COLO668 (cell line): ENCODE measurements around the gene SMG7.
A peak's percentile ranks its signal among the peaks of the same experiment; 100 is the strongest.

Source experiments
- DNase-seq: peaks from one replicate; lab custom pipeline; 2025; ENCODE audit not compliant: unreplicated experiment; lab: John Stamatoyannopoulos, UW

SMG7 gene

DNA sequence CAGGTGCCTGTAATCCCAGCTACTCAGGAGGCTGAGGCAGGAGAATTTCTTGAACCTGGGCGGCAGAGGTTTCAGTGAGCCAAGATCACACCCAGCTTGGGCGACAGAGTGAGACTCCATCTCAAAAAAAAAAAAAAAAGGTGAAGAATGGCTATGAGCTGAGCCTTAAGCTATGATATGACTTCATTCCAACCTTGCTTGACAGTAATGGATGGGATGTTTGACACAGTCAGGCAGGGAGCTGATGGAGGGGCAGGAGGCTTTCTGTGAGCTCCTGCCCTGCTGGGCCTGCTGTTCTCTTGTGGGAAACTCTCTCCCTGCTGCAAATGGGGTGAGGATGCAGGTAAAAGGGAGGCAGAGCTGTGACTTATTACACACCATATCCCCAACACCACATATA lies 90.4 kb downstream of the SMG7 start:
- DNase-seq: no peak

DNA sequence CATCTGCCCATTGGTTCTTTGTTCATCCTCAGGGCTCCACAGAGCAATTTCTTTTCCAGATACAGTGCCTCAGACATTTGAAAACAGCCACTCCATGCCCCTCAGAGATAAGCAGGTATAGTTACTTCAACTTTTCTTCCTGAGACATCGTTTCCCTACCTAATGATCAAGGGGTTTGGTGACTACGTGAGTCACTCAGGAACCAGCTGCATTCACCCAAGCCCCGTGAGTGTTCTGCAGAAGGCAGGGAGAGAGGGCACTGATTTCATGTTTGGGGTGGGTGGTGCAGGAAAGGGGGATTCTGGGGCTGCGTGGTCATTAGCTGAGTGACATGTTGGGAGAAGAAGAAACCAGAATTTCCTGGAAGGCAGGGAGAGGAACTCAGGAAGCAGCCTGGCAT lies 93.0 kb downstream of the SMG7 start:
- DNase-seq: no peak

DNA sequence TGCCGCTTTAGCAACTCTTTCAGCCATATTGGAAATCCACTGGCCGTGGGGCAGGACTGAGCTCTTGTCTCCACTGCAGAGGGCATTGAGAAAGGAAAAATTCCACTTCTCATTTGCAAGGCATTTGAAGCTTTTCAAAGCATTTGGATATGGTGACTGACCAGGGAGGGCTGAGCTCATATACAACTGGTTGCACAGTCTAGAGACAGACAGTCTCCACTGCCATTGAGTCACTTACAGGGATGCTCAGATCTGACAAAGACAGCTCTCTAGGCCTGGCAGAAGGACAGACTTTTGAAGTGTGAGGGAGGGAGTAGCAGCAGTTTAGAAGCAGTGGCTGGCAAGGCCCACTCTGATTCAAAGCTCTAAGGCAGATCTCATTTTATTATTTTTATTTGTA lies 93.7 kb downstream of the SMG7 start:
- DNase-seq: no peak

DNA sequence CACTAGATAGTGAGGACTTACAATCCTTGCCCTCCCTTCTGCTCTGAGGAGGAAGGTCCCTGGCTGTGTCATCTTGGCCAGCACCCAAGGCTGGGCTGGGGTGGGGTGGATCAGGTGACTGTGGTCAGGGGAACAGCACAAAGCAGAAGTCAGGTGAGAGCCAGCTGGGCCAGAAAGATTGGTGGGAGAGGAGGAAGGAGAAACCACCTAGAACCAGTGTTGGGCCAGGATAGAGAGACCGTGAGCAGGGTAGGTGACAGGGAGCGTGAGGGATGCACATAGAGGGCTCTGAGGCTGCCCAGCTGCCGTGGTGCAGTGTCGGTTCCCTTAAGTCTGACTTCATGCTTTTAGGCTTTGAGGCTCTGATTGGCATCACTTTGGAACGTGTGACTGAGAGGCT lies 95.3 kb downstream of the SMG7 start:
- DNase-seq: peak; percentile 72

DNA sequence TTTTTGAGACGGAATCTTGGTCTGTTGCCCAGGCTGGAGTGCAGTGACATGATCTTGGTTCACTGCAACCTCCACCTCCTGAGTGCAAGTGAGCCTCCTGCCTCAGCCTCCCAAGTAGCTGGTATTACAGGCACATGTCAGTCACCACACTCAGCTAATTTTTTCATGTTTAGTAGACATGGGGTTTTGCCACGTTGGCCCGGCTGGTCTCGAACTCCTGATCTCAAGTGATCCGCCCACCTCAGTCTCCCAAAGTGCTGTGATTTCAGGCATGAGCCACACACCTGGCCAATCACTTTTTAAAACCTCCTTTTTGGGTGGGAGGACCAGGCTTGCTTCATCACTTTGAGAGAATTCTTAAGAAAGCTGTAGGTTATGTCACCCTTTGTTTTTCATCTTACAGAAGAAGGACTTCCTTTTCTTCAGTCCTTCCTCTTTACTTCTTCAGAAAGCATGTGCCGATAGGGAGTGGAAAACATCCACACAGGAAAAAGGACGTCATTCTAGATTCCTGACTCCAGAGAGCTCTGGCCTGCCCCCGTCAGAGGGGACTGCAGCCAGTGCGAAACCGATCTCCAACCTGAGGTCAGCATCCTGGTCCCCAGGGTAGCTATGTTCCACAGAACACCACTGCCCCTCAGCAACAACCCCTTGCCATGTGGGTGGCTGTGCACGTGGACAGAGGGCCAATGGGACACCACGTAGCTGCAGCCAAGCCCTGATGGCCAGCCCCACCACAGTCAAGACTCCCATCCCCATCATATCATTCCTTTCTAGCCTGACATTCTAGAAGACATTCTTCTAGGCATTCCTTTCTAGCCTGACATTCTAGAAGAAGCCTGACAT lies 96.1 kb downstream of the SMG7 start:
- DNase-seq: no peak

DNA sequence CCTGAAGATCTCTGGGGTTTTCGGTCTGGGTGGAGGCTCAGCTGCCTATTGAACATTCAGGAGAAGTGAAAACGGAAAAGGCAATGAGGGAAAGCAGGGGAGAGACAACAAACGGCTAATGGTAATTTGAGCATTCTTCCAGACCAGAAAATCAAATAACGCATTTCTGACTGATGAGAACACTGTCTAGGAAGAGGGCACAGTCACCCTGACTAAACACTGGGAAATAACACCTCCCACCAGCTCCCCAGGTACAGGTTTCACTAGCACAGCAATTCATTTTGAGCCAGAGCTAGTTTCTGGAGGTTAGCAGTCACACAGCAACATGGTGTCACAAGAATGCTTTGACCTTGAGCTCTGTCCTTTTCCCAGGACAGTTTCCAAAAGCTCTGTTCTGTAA lies 96.8 kb downstream of the SMG7 start:
- no peak for DNase-seq

DNA sequence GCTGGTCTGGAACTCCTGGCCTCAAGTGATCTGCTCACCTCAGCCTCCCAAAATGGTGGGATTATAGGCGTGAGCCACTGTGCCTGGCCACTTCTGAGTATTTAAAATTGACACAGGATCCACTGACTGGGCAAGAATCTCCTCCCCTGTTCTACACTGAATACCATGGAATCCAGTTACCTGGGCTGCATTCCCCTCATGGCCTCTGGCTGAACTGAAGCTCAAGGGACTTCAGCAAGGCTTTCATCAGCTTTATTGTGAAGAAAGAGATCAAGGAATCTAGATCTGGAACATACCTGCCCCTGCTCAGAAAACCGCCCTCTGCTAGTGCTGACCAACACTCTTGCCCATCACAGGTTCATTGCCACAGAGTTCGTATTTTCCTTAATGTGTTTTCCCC lies 97.5 kb downstream of the SMG7 start:
- no peak for DNase-seq

DNA sequence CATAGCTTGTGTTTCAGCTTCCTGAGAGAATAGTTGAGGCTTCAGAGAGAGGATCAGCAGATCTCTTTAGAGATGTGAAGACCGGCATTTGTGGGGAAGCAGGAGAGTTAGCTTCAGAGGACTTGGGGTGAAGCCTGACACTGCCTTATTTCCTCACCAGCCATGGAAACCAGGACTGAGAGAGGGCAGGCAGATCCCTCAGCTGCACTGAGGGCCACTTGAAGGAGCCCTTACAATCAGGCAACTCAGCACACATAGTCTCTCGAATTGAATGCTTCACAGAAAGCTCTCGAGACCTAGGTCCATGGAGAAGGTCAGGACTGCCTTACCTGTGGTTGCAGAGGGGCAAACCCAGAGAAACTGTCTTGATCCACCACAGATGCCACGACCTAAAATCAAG lies 98.2 kb downstream of the SMG7 start:
- no peak for DNase-seq

DNA sequence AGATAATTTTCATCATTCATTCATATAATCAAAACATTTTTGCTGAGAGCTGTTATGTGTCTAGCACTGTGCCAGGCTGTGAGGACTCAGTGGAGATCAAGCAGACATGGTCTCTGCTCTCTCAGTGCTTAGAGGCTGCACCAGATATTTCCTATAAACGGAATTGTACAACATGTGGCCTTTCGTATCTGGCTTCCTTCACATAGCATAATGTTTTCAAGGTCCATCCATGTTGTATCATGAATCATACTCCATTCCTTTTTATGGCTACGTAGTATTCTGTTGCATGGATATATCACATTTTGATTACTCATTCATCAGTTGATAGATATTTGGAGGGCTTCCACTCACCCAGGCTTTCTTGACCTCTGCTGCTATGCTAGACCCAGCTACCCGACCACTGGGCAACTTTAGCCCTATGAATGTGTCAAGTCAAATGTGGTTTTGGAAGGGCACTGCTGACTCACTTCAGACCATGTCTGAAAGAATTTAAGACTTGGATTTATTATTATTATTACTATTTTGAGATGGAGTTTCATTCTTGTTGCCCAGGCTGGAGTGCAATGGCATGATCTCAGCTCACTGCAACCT lies 99.5 kb downstream of the SMG7 start:
- DNase-seq: no peak

DNA sequence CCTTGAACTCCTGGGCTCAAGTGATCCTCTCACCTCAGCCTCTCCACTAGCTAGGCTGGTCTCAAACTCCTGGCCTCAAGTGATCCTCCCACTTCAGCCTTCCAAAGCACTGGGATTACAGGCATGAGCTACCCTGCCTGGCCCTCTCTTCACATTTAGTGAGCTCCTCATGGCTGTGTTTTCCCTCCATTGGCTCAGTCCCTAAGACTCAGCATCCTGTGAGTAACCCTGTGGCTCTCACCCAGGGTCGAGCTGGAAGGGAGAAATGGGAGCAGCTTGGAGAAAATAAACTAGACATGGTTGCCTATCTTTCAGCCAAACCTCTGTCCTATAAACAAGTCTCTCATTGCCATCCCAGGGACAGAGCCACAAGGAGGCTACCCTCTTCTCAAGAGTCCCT lies 100.4 kb downstream of the SMG7 start:
- DNase-seq: no peak

DNA sequence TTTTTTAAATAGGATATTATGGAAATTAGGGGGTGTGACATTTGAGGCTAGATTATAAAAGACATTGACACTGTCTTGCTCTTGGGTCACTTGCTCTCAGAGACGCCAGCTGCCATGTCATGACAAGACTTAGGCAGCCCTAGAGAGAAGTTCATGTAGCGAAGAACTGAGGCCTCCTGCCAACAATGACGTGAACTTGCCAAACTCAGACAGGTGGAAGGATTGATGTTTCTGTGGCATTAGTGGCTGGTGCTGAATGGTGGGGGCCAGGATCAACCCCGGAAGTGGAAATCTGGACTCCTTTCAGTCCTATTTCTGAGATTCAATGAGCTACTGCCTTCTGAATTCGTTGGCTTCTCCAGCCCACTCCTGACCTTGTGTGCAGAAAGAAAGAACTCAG lies 103.3 kb downstream of the SMG7 start:
- no peak for DNase-seq

DNA sequence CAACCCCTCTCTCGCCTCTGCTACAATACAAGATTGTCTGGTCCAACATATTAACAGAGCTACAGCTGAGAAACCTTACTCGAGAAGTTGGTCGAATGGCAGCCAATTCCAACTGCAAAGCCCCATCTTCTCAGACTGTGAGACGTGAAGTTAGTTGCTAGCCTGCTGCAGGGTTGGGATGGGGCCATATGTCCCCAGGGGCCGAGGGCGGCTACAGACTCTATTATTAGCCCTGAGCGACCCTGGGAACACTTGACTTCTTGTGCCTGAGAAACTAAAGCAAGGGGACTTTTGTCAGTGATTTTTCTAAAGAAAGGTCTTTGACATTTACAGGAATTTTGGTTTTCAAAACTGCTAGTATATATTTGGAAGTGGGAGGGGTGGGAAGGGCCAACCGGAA lies 104.2 kb downstream of the SMG7 start:
- DNase-seq: no peak

DNA sequence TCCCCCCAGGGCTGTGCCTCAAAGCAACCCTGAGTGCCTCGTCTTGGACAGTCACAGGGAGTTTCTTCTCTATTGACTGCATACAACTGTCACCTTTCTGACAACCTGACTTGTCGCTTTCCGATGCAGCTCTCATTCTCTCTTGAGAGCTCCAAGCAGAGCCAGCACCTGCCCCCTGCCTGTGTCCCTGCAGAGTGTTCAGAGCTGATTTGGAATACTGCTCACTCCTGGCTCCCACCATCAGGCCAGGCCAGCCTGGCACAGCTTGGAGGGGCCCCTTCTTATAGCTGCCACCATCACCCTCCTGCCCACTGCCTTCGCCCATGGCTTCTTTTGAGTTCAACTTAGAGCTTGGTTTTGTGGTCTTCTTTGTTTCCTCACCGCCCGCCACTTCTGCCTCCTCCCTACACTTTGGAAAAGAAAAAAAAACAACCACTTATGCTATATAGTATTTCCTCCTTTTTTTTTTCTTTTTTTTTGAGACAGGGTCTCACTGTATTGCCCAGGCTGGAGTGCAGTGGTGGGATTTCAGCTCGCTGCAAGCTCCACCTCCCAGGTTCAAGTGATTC lies 105.7 kb downstream of the SMG7 start:
- DNase-seq: no peak

DNA sequence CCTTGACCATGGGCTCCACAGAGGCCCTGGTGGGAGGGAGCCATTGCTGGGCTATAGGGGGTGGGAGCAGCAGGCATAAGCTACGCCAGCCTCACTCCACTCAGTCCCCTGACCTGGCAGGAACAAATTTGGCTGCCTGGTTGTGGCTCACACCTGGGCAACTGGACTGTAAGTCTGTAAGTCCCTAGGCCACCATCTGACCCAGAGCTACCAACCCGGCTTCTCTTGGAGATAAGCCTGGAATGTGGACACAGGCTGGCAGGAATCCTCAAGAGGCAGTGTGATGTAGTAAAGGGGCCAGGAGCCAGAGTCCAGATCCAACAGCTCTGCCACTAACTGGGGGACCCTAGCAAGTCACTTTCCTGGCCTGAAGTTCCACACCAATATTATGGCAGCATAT lies 106.6 kb downstream of the SMG7 start:
- no peak for DNase-seq

DNA sequence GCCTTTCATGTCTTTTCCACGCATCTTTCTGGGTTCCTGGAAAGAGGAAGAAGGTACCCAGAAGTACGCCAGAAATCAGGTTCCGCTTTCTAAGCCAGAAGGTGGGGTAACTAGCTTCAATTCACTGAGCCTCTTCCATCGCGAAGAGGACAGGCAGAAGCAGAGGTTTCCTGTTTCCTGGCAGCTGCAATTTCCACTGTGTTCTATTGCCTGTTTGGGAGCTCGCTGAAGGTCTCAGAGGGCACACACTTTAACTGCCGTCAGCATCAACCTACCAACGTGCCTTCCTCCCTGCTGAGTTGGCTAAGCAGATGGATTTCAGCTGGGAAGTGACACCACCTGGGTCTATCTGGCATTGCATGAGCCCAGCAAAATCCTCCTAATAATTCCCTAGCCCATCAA lies 108.0 kb downstream of the SMG7 start:
- DNase-seq: peak; percentile 60

DNA sequence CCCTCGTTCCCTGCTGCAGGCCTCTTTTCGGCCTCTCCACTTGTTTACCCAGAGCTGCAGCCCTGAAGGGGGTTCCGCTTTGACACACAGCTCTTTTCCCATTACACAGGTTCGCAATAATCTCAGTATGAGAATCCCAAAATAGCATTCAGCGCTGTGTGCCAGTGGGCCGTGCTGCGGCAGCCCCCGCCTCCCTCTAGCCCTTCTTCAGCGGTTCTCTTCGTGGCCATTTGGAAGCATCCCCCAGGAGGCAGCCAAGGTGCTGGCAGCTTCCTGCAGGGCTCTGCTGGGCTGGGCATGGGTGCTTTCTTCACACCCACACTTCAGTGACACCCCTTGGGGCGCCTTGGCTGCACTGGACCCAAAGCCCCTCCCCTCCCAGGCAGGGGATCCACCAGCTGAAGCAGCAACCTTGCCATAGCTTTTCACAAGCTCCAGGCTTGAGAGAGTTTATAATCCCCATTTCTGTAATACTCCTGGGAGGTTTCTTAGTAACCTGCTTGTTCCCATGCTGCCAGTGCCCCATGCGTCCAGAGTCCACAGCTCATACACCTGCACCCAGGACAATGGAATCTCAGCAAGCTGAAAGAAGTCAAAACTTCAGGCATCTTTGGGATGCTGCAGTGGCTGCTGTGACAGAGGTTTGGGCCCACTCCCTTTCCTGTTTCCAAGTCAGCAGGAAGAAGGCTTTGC lies 109.9 kb downstream of the SMG7 start:
- no peak for DNase-seq

DNA sequence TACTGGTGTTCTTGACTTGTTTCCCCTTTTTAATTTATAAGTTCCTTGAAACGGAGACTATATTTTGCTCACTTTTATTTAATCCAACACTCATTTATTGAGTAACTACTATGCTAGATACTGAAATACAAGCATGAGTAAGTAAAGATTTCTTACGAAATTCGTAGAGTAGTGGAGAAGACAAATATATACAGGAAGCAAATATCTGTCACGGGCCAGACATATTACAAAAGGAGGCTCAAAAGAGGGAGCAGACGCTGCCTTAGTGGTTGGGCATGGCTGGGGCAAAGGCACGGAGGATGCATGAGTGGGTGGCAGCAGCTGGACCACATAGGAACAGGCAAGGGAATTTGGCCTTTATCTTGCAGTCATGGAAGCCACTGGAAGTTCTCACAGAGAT lies 111.2 kb downstream of the SMG7 start:
- DNase-seq: no peak

DNA sequence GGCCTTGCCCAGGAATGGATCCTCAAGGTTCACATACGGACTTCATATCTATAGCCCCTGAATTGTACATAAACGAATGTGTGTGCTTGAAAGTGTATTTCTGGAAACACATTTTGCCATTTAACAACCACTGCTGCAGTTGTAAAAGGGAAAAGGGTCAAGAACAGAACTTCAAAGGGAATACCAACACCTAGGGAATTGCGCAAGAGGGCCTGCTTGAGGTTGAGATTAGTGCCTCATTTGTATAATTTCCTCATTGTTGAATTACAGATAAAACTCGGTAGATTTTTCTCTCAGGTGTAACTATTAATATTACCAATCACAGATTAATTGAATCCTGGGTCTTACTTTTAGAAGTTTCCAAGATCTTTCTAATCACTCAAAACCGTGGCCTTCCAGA lies 111.8 kb downstream of the SMG7 start:
- no peak for DNase-seq

DNA sequence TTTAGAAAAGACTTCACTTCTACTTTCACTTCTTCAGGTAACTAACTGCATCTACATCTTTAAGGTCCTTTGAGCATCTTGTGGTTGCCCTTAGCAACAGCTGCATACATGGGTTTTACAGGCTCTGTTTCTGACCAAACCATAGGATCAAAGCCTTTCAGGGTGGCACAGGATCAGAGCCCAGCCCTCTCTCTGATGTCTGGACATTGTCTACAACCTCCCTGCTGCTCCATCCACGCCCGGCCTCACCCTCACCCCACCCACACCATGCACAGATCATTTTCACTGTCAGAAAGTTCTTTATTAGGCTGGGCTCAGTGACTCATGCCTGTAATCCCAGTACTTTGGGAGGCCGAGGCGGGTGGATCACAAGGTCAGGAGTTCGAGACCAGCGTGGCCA lies 112.7 kb downstream of the SMG7 start:
- DNase-seq: no peak

DNA sequence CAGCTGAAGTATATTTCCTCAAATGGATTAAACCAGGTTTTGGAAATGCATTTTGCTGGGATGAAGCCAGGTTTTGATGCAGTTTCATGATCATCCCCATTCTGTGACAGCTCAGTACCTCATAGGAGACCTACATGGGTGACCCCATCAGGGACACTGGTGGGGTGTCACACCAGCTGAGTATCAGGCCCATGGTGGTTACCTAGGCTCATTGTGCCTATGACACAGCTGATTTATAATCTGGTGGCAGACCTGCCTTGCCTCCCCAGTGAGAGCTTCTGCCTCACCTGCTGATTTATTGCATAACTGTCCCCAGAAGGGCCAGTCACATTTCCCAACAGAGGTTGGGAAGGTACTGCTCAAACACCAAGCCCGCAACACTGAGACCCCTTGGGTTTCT lies 114.2 kb downstream of the SMG7 start:
- no peak for DNase-seq

DNA sequence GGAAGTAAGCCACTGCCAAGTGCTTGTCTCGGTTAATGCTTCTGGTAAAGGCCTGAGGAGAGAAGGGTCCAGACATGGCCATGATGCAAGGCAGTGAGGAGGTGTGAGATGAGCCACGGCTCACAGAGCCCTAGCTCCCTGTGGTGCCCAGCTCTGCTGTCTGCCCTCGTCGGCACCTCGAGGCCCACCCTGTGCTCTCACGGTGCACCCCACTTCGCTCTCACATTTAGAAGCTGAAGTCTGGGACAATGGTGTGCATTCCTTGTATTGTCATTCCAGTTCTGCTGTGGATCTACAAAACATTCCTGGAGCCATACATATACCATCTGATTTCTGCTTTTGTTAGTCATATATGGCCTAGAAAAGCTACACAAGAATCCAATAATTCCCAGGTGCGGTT lies 114.6 kb downstream of the SMG7 start:
- no peak for DNase-seq

DNA sequence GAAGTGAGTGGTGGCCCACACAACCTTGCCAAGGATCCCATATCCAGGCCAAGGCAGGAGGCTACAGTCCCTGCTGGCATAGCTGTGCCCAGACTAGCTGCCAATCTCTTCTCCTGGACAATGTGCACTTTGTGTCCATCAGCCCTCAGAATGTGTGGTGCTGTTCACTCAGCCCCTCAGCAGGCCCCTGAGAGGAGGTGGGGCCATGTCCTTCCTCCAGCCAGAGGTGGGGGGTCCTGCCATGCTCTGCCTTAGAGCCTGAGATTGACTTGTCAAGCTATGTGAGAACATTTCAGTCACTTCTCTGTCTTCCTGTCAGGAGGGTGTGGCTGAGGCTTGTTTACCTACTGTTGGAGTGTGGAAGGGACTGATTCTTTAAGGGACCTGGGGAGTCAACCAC lies 116.5 kb downstream of the SMG7 start:
- DNase-seq: no peak
